C4-2B (cell line): ENCODE results near the gene MCF2L2.

Experiments
- CTCF ChIP-seq: fragments of 450-650 bp; conservative IDR thresholded peaks from 2 replicates; pipeline ENCODE4 v1.5.1; 2017; ENCODE audit warnings: mild to moderate bottlenecking
- ZFX ChIP-seq: fragments of 450-650 bp; IDR thresholded peaks from 2 replicates; pipeline ENCODE4 v1.6.1; 2017

DNA sequence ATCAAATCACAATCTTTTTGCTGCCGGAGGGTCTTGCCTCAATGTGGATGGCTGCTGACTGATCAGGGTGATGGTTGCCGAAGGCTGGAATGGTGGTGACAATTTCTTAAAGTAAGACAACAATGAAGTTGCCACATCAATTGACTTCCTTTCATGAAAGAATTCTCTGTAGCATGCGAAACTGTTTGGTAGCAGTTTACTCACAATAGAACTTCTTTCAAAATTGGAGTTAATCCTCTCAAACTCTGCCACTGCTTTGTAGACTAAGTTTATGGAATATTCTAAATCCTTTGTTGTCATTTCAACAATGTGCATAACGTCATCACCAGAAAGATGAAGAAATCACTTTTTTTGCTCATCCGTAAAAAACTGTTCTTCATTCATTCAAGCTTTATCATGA lies 109.5 kb downstream of the MCF2L2 start:
- TF ChIP-seq CTCF: no peak
- no peak for TF ChIP-seq ZFX
